SKM-1 treated with dmso at 0.1 percent for 144 hours (cell line): ENCODE measurements around the gene CAMK2B.
A peak's percentile ranks its signal among the peaks of the same experiment; 100 is the strongest.

ENCODE experiments used
- DNase-seq: peaks from one replicate; lab custom pipeline; 2025; ENCODE audit not compliant: unreplicated experiment; lab: John Stamatoyannopoulos, UW

The CAMK2B gene

GRCh38 chr7:44330331-44330730 lies 4.9 kb upstream of the CAMK2B start:
- no peak for DNase-seq

GRCh38 chr7:44329888-44330287 lies 4.5 kb upstream of the CAMK2B start:
- DNase-seq: no peak

- no peak for DNase-seq
Measured at GRCh38 chr7:44329081-44329480, 3.7 kb upstream of the CAMK2B start.

- no peak for DNase-seq
Measured at GRCh38 chr7:44327981-44328380, 2.6 kb upstream of the CAMK2B start.

GRCh38 chr7:44326261-44327125 lies 1.1 kb upstream of the CAMK2B start:
- DNase-seq: no peak

- no peak for DNase-seq
Measured at GRCh38 chr7:44325811-44326241, 432 bp upstream of the CAMK2B start.

- no peak for DNase-seq
Measured at GRCh38 chr7:44324481-44325200, 753 bp downstream of the CAMK2B start.

- no peak for DNase-seq
Measured at GRCh38 chr7:44324204-44324480, 1.3 kb downstream of the CAMK2B start.

- DNase-seq: no peak
Measured at GRCh38 chr7:44323381-44324203, 1.8 kb downstream of the CAMK2B start.

- DNase-seq: no peak
Measured at GRCh38 chr7:44322631-44323363, 2.6 kb downstream of the CAMK2B start.

- no peak for DNase-seq
Measured at GRCh38 chr7:44321796-44322195, 3.6 kb downstream of the CAMK2B start.

- no peak for DNase-seq
Measured at GRCh38 chr7:44320794-44321371, 4.5 kb downstream of the CAMK2B start.

GRCh38 chr7:44320141-44320540 lies 5.3 kb downstream of the CAMK2B start:
- no peak for DNase-seq

GRCh38 chr7:44318332-44318731 lies 7.1 kb downstream of the CAMK2B start:
- no peak for DNase-seq

- peak; percentile 8 for DNase-seq
Measured at GRCh38 chr7:44315301-44315903, 10.0 kb downstream of the CAMK2B start.

- no peak for DNase-seq
Measured at GRCh38 chr7:44313621-44314031, 11.8 kb downstream of the CAMK2B start.

GRCh38 chr7:44313016-44313415 lies 12.4 kb downstream of the CAMK2B start:
- no peak for DNase-seq

- no peak for DNase-seq
Measured at GRCh38 chr7:44311561-44312495, 13.6 kb downstream of the CAMK2B start.

- DNase-seq: no peak
Measured at GRCh38 chr7:44310221-44310848, 15.1 kb downstream of the CAMK2B start.
